Ectodermal cell (in vitro differentiated cells): ENCODE results near the gene RGS1.

Experiments
- H3K27ac ChIP-seq: 2 replicates; pipeline ENCODE4 v1.7.0; 2013; ENCODE audit warnings: mild to moderate bottlenecking, low read depth, low read length; ENCODE audit not compliant: insufficient read depth, poor library complexity, severe bottlenecking
- H3K27me3 ChIP-seq: 2 replicates; pipeline ENCODE4 v1.7.0; 2013; ENCODE audit warnings: mild to moderate bottlenecking, low read length; ENCODE audit not compliant: insufficient read depth, control insufficient read depth, poor library complexity, severe bottlenecking
- H3K36me3 ChIP-seq: one replicate; pipeline ENCODE4 v1.7.0; 2013; ENCODE audit warnings: low read length; ENCODE audit not compliant: control insufficient read depth, insufficient read depth
- H3K4me1 ChIP-seq: one replicate; pipeline ENCODE4 v1.7.0; 2013; ENCODE audit warnings: low read length; ENCODE audit not compliant: control insufficient read depth, insufficient read depth
- H3K4me3 ChIP-seq: 2 replicates; pipeline ENCODE4 v1.7.0; 2013; ENCODE audit warnings: low read depth, low read length, control low read depth; ENCODE audit not compliant: insufficient read depth
- H3K9me3 ChIP-seq: 2 replicates; pipeline ENCODE4 v1.7.0; 2013; ENCODE audit warnings: mild to moderate bottlenecking, low read length, moderate library complexity; ENCODE audit not compliant: control insufficient read depth
- WGBS, 2 experiments: methylation state at CpG; one replicate each; pipeline ENCODE4 v1.1.7; 2013; ENCODE audit warnings: missing lambda C conversion rate in 2 of 2; 5-methylcytosine and 5-hydroxymethylcytosine counted together

Gene RGS1

GRCh38 chr1:192601143-192601542, 25.6 kb downstream of the RGS1 start:
- Histone ChIP-seq H3K9me3 (no peaks in the 10 kb centered on the region), H3K27ac (no peak overlapping the region)
- no CpG with 5 or more reads among the region's 1 CpG for WGBS, 2 experiments

DNA sequence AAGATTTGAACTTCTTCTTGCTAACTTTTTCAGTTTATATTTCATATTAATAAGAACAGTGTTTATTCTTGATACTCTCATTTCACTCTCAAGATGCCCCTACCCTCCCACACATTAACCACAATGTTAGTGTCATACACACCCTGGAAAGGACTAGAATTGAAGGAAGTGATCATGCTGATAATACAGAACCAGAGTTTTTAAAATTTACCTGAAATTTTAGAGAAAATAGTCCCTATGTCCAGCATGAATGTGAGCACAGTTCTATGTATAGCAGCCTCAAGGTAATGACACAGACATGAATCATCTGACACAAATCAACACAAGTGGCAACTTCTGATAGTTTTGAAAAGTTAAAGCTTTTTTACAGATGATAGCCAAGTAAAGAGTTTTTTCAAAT, 26.0 kb downstream of the RGS1 start:
- no peak overlapping the region for H3K27ac ChIP-seq
- no peaks in the 10 kb centered on the region for H3K4me1 ChIP-seq
- H3K27me3 ChIP-seq = no peaks in the 10 kb centered on the region
- no peaks in the 10 kb centered on the region for H3K9me3 ChIP-seq
- H3K36me3 ChIP-seq = no peaks in the 10 kb centered on the region
- no peak overlapping the region for H3K4me3 ChIP-seq

More at GRCh38 chr1:192601143-192601542, 25.6 kb downstream of the RGS1 start:
- H3K4me3 ChIP-seq = no peak overlapping the region
- H3K4me1 ChIP-seq = no peaks in the 10 kb centered on the region
- no peaks in the 10 kb centered on the region for H3K36me3 ChIP-seq
- H3K27me3 ChIP-seq = no peaks in the 10 kb centered on the region

DNA sequence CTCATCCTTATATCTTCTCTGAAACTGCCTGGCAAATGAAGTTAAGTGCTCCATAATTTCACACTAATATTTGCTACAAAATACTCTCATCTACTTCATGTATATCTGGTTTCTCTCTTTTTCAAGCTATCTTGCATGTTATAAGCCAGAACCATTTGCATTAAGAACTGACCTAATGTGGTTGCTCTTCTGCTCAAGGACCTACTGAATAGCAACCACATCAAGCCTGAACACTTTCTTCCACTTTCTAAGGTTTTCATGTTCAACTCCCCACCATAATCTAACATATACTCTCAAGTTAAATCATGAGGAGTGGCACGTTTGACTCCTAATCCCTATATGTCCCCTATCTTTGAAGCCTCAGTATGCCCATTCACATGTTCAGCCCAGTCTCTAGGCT, 27.2 kb downstream of the RGS1 start:
- H3K27ac ChIP-seq = no peak overlapping the region
- no peaks in the 10 kb centered on the region for H3K9me3 ChIP-seq
- H3K27me3 ChIP-seq = no peaks in the 10 kb centered on the region
- H3K4me3 ChIP-seq = no peak overlapping the region
- no peaks in the 10 kb centered on the region for H3K36me3 ChIP-seq
- H3K4me1 ChIP-seq = no peaks in the 10 kb centered on the region
- 80 to 90% methylated on average over 1 of the region's 1 CpG for WGBS, 2 experiments

GRCh38 chr1:192603218-192603787, 27.7 kb downstream of the RGS1 start:
- Histone ChIP-seq H3K4me3 (no peak overlapping the region), H3K36me3 (no peaks in the 10 kb centered on the region), H3K27me3 (no peaks in the 10 kb centered on the region), H3K9me3 (no peaks in the 10 kb centered on the region), H3K4me1 (no peaks in the 10 kb centered on the region), H3K27ac (no peak overlapping the region)
- WGBS, 2 experiments = 91 to 93% methylated on average over 3 of the region's 3 CpGs

GRCh38 chr1:192604979-192605620, 29.5 kb downstream of the RGS1 start:
- 90 to 100% methylated on average over 1 of the region's 3 CpGs for WGBS, 2 experiments
- Histone ChIP-seq H3K4me1 (no peaks in the 10 kb centered on the region), H3K27ac (no peak overlapping the region), H3K27me3 (no peaks in the 10 kb centered on the region), H3K9me3 (no peaks in the 10 kb centered on the region), H3K36me3 (no peaks in the 10 kb centered on the region), H3K4me3 (no peak overlapping the region)

DNA sequence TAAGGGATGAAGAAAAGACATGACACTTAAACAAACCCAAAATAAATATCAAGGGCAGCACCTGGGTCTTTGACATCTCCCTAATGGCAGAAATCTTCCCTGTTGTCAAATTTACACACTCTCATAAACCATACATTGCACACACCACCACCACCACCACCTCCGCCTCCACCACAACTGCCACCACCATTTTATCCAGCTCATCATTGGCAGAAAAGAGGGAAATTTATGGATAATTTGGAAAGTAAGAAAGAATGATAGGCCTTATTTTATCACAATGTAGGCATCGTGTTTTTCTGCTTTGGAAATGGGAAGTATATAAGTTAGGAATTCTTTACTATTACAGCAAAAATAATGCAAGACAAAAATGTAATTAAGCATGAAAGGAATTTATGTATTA, 33.1 kb downstream of the RGS1 start:
- 40 to 63% methylated on average over 1 to 2 of the region's 2 CpGs for WGBS, 2 experiments

DNA sequence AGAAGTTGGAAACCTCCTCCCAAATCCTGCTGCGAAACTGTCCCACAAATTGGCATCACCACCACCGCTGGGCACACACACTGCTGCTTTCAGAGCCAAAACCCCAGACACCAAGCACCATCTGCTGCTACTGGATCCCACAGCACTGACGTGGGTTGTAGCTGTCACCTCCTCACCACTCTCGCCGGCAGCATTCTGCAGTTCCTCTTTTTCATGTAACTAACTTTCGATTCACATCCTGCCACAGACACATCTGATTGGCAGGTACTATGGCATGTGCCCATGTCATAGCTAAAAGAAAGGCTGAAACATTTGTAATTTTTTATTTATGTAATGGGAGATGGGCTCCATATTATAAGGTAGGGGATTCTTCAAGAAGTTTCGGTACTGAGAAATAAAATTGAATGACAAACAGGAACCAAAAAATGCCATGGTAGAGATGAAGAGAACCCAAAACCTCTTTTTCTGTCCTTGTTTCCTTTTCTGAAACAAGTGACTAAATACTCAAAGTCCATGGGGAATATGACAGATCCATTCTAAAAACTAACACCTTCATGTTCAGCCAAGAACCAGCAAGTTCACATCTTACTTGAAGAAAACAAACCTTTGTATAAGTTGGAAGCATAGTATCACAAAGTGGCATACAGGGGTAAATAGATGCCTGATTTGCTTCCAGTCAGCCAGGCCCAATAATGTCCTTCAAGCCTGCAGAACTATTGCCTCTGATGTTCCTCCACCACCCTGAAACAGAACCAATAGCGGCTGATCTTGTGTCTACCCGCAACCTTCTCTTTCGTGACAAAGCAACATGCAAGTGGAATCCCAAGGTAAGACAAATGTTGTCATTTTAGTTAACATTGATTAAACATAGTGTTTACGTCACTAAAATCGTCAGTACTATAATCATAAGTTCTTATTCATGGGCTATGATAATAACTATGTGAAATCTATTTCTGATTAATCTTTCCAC, 33.8 kb downstream of the RGS1 start:
- H3K4me3 ChIP-seq = no peak overlapping the region
- H3K36me3 ChIP-seq = no peaks in the 10 kb centered on the region

More for the DNA sequence above, 33.1 kb downstream of the RGS1 start:
- no peak overlapping the region for H3K4me3 ChIP-seq
- H3K9me3 ChIP-seq = no peaks in the 10 kb centered on the region
- no peaks in the 10 kb centered on the region for H3K27me3 ChIP-seq
- H3K27ac ChIP-seq = no peak overlapping the region
- no peaks in the 10 kb centered on the region for H3K4me1 ChIP-seq
- no peaks in the 10 kb centered on the region for H3K36me3 ChIP-seq

DNA sequence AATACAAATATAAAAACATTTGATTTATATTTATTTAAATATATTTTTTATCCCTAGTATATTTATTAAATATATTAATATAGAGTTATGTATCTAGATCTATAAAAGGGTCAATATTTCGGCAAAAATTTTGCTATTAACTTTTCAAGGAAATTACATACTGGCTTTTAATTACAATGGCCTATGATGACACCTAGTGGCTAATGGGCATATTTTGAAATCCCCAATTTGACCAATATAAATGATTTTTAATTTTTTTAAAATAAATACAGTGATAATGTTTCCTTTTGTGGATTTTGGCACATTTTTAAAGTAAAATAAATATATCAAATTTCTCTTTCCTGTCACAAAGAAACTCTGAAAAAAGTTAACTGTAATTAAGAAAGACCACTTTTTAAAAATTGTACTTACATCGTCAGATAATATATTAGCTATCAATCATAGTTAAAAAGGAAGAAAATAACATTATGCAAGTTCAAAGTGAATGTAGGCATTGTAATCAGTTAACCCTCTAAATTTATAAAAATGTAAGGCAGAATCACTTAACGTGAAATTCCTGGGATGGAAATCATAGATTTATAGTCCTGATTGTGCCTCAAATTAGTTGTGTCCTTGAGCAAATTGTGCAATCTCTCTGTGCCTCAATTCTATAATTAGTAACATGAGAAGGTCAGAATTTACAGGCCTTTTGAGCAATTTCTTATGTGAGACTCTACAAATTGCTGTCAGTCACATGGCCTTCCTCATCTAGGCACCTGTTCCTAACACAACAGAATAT, 34.7 kb downstream of the RGS1 start:
- H3K4me1 ChIP-seq = no peaks in the 10 kb centered on the region
- H3K27ac ChIP-seq = no peak overlapping the region
- no peaks in the 10 kb centered on the region for H3K9me3 ChIP-seq
- no peaks in the 10 kb centered on the region for H3K27me3 ChIP-seq
- H3K36me3 ChIP-seq = no peaks in the 10 kb centered on the region
- no peak overlapping the region for H3K4me3 ChIP-seq
- WGBS, 2 experiments = 88 to 100% methylated on average over 1 to 2 of the region's 3 CpGs

More for the DNA sequence above, 33.8 kb downstream of the RGS1 start:
- H3K27ac ChIP-seq = no peak overlapping the region
- WGBS, 2 experiments = 84 to 88% methylated on average over 10 of the region's 12 CpGs
- no peaks in the 10 kb centered on the region for H3K9me3 ChIP-seq
- H3K27me3 ChIP-seq = no peaks in the 10 kb centered on the region
- no peaks in the 10 kb centered on the region for H3K4me1 ChIP-seq

DNA sequence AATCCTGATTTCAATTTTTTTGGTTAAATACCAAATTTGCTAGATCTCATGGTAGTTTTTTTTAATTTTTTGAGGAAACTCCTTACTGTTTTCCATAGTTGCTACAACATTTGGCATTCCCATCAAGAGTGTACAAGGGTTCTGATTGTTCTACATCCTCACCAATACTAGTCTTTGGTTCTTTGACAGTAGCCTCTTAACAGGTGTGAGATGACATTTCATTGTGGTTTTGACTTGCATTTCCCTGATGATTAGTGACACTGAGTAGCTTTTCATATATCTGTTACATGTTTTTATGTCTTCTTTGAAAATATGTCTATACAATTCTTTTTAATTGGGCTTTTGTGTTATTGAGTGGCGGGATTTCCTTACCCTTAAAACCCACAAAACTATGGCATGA, 39.5 kb downstream of the RGS1 start:
- no CpG with 5 or more reads among the region's 1 CpG for WGBS, 2 experiments
- Histone ChIP-seq H3K4me1 (no peaks in the 10 kb centered on the region), H3K27me3 (no peaks in the 10 kb centered on the region), H3K4me3 (no peak overlapping the region), H3K27ac (no peak overlapping the region), H3K36me3 (no peaks in the 10 kb centered on the region), H3K9me3 (no peaks in the 10 kb centered on the region)
